ENCODE results near the gene SOX2. TPM values are rescaled to one million over a fixed set of nuclear protein-coding genes. Genes with fewer than 3 reads are reported as not detected.

Gene SOX2
- total RNA-seq, 1 donor, result not detected

DNA sequence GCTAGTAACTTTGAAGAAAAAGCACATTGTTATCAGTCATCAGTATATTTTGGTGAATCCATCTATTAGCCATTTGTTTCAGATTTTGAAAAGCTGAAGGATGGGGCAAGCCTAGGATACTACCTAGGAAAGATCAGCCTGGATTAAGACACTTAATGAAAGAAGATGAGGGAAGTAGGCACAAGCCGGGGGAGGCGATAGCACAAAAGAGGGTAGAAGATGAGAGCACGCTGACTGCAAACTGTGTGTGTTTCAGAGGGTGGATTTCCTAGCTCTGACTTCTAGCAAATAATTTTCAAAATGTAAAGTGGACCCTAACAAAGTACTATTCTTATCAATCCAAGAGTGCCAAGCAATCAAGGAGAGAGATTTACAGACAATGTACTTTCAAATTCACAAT lies 22.2 kb upstream of the SOX2 start:
- H3K4me3 ChIP-seq (ENCODE audit: insufficient read depth, low read length), result no peak overlapping the region
- no peaks in the 10 kb centered on the region for H3K4me1 ChIP-seq (ENCODE audit: insufficient read depth, low read length)
- no peaks in the 10 kb centered on the region for H3K79me2 ChIP-seq (ENCODE audit: insufficient read depth, low read length)
- H3K36me3 ChIP-seq (ENCODE audit: insufficient read depth, low read length), result no peaks in the 10 kb centered on the region
- TF ChIP-seq CTCF (IDR thresholded peaks at IDR 0.05; ENCODE audit: extremely low read depth, low read depth, low read length), result no peak
- H2AFZ ChIP-seq (ENCODE audit: low read length), result no peak overlapping the region
- DNase-seq (ENCODE audit: insufficient read length, low spot score, missing footprints), result no peak
- no peak overlapping the region for H3K27ac ChIP-seq (ENCODE audit: low read depth, low read length)
- H3K27me3 ChIP-seq (ENCODE audit: insufficient read depth, low read length), result no peaks in the 10 kb centered on the region
- no peaks in the 10 kb centered on the region for H4K20me1 ChIP-seq (ENCODE audit: insufficient read depth, low read length)
- no peak overlapping the region for H3K4me2 ChIP-seq (ENCODE audit: insufficient read depth, low read length)
- no peaks in the 10 kb centered on the region for H3K9me3 ChIP-seq (ENCODE audit: low read depth, low read length)

- Histone ChIP-seq H3K4me1 (ENCODE audit: insufficient read depth, low read length) (peaks cover 3% of the 10 kb centered on the region), H3K27ac (ENCODE audit: low read depth, low read length) (no peak overlapping the region), H3K79me2 (ENCODE audit: insufficient read depth, low read length) (no peaks in the 10 kb centered on the region), H4K20me1 (ENCODE audit: insufficient read depth, low read length) (no peaks in the 10 kb centered on the region), H3K4me3 (ENCODE audit: insufficient read depth, low read length) (no peak overlapping the region), H3K4me2 (ENCODE audit: insufficient read depth, low read length) (no peak overlapping the region), H3K27me3 (ENCODE audit: insufficient read depth, low read length) (peaks cover 3% of the 10 kb centered on the region), H3K9me3 (ENCODE audit: low read depth, low read length) (no peaks in the 10 kb centered on the region), H2AFZ (ENCODE audit: low read length) (no peak overlapping the region), H3K36me3 (ENCODE audit: insufficient read depth, low read length) (no peaks in the 10 kb centered on the region)
- TF ChIP-seq CTCF (IDR thresholded peaks at IDR 0.05; ENCODE audit: extremely low read depth, low read depth, low read length), result no peak
- DNase-seq (ENCODE audit: insufficient read length, low spot score, missing footprints), result no peak
Observed at GRCh38 chr3:181690769-181691168, 21.0 kb upstream of the SOX2 start.

GRCh38 chr3:181691901-181692300 lies 19.8 kb upstream of the SOX2 start:
- H3K79me2 ChIP-seq (ENCODE audit: insufficient read depth, low read length), result no peaks in the 10 kb centered on the region
- no peak overlapping the region for H2AFZ ChIP-seq (ENCODE audit: low read length)
- TF ChIP-seq CTCF (IDR thresholded peaks at IDR 0.05; ENCODE audit: extremely low read depth, low read depth, low read length), result no peak
- H3K36me3 ChIP-seq (ENCODE audit: insufficient read depth, low read length), result no peaks in the 10 kb centered on the region
- no peak overlapping the region for H3K4me3 ChIP-seq (ENCODE audit: insufficient read depth, low read length)
- no peaks in the 10 kb centered on the region for H3K9me3 ChIP-seq (ENCODE audit: low read depth, low read length)
- peaks cover 15% of the 10 kb centered on the region for H3K27me3 ChIP-seq (ENCODE audit: insufficient read depth, low read length)
- H4K20me1 ChIP-seq (ENCODE audit: insufficient read depth, low read length), result no peaks in the 10 kb centered on the region
- H3K4me1 ChIP-seq (ENCODE audit: insufficient read depth, low read length), result peaks cover 9% of the 10 kb centered on the region
- no peak overlapping the region for H3K27ac ChIP-seq (ENCODE audit: low read depth, low read length)
- DNase-seq (ENCODE audit: insufficient read length, low spot score, missing footprints), result no peak
- no peak overlapping the region for H3K4me2 ChIP-seq (ENCODE audit: insufficient read depth, low read length)

DNA sequence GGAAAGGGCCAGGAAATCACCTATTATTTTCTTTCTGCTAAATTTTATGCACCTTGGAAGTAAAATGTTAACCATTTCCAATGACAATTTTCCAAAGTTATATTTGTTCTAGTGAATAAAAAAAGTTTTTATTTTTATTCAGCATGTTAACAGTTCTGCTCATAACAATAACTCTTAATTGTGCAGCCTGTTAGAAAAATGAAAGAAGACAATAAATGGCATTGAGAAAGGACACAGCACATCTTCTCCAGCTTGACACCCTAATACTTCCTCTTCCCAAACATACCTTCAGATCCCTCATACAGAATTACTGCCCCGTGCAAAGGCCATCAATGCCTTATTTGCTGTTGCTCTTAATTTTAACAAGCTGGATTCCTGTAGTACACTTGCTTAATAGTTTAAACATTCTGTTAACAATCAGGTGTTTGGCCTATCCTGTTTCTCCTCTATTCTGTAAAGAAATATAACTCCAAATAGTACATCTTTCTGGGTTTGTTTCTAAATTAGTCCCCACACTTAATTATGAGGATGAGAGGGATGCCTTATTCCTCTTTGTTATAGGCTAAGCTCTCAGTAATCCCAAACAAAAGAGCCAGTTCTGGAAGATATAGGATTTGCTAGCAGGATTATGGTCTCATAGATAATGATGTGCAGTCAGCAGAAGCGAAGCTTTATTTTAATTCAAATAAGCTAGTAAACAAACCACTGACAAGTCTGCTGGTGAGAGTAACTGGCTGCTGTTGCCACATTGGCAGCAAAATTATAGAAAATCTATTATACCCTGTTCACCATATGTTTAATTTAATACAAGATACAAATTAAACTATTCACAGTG lies 19.2 kb upstream of the SOX2 start:
- DNase-seq (ENCODE audit: insufficient read length, low spot score, missing footprints), result no peak
- TF ChIP-seq CTCF (IDR thresholded peaks at IDR 0.05; ENCODE audit: extremely low read depth, low read depth, low read length), result no peak
- no peaks in the 10 kb centered on the region for H3K79me2 ChIP-seq (ENCODE audit: insufficient read depth, low read length)
- H3K36me3 ChIP-seq (ENCODE audit: insufficient read depth, low read length), result no peaks in the 10 kb centered on the region
- no peak overlapping the region for H3K27ac ChIP-seq (ENCODE audit: low read depth, low read length)
- H3K4me3 ChIP-seq (ENCODE audit: insufficient read depth, low read length), result no peak overlapping the region
- H4K20me1 ChIP-seq (ENCODE audit: insufficient read depth, low read length), result no peaks in the 10 kb centered on the region
- no peak overlapping the region for H3K4me2 ChIP-seq (ENCODE audit: insufficient read depth, low read length)
- no peaks in the 10 kb centered on the region for H3K9me3 ChIP-seq (ENCODE audit: low read depth, low read length)
- peaks cover 21% of the 10 kb centered on the region for H3K27me3 ChIP-seq (ENCODE audit: insufficient read depth, low read length)
- peaks cover 9% of the 10 kb centered on the region for H3K4me1 ChIP-seq (ENCODE audit: insufficient read depth, low read length)
- H2AFZ ChIP-seq (ENCODE audit: low read length), result no peak overlapping the region

All from osteoblast (primary cell).